Measurements from ENCODE around the gene RAB40AL.
"Not testable (repeated sequence)": the region's sequence is repeated elsewhere in the genome, so short reads cannot be mapped to it uniquely, and the experiment has no call there.

Gene RAB40AL

GRCh38 chrX:102936972-102937371 is at the start of gene RAB40AL:
Gene RAB40AL, plus strand, starts transcription at chrX:102937272. Its CDS starts 47 bp downstream, at chrX:102937319.
- CTCF ChIA-PET; POLR2A ChIA-PET (ENCODE audit: low non-redundant PET); H3K27ac ChIP-seq; DNase-seq (ENCODE audit: low spot score): not testable (repeated sequence)

- DNase-seq (ENCODE audit: low spot score), result no peak
- no peak for TF ChIP-seq CTCF (conservative IDR thresholded peaks at IDR 0.05; ENCODE audit: low read depth)
- POLR2A ChIA-PET (ENCODE audit: low non-redundant PET), result no interaction called here
- CTCF ChIA-PET, result no interaction called here
- H3K27ac ChIP-seq, result no peak overlapping the region
These were observed 49.4 kb upstream of the RAB40AL start for GRCh38 chrX:102887687-102888086.

GRCh38 chrX:102892103-102892502 is 45.0 kb upstream of the RAB40AL start:
- no peak overlapping the region for H3K27ac ChIP-seq
- ChIA-PET POLR2A (ENCODE audit: low non-redundant PET) (no interaction called here), CTCF (no interaction called here)
- no peak for DNase-seq (ENCODE audit: low spot score)
- TF ChIP-seq CTCF (conservative IDR thresholded peaks at IDR 0.05; ENCODE audit: low read depth), result no peak

- POLR2A ChIA-PET (ENCODE audit: low non-redundant PET), result no interaction called here
- DNase-seq (ENCODE audit: low spot score), result peak; percentile 3
- H3K27ac ChIP-seq, result no peak overlapping the region
- peak; percentile 28 for TF ChIP-seq CTCF (conservative IDR thresholded peaks at IDR 0.05; ENCODE audit: low read depth)
- CTCF ChIA-PET, result interaction anchor here (0.5 to 0.7 kb wide), 7 partner anchors 51 to 813 kb away, joined by 3 to 6 read pairs (median 3); no protein-coding TSS in a partner anchor
These were observed 36.8 kb upstream of the RAB40AL start for GRCh38 chrX:102899940-102900916.

GRCh38 chrX:102902355-102902754 is 34.7 kb upstream of the RAB40AL start:
- H3K27ac ChIP-seq, result no peak overlapping the region
- DNase-seq (ENCODE audit: low spot score), result no peak
- CTCF ChIA-PET, result no interaction called here
- POLR2A ChIA-PET (ENCODE audit: low non-redundant PET), result no interaction called here
- no peak for TF ChIP-seq CTCF (conservative IDR thresholded peaks at IDR 0.05; ENCODE audit: low read depth)

- POLR2A ChIA-PET (ENCODE audit: low non-redundant PET), result no interaction called here
- CTCF ChIA-PET, result no interaction called here
- peak; percentile 14 for DNase-seq (ENCODE audit: low spot score)
- H3K27ac ChIP-seq, result no peak overlapping the region
- no peak for TF ChIP-seq CTCF (conservative IDR thresholded peaks at IDR 0.05; ENCODE audit: low read depth)
These were observed 5.9 kb upstream of the RAB40AL start for GRCh38 chrX:102930990-102931756.
